GM18511 (cell line): ENCODE data around the gene ASTN2.

Source experiments
- ATAC-seq: cut with Tn5 transposase; IDR thresholded peaks from one replicate; pipeline ENCODE4 v1.9.1; 2021; ENCODE audit warnings: mild to moderate bottlenecking, moderate library complexity; ENCODE audit not compliant: unreplicated experiment

The ASTN2 gene

DNA sequence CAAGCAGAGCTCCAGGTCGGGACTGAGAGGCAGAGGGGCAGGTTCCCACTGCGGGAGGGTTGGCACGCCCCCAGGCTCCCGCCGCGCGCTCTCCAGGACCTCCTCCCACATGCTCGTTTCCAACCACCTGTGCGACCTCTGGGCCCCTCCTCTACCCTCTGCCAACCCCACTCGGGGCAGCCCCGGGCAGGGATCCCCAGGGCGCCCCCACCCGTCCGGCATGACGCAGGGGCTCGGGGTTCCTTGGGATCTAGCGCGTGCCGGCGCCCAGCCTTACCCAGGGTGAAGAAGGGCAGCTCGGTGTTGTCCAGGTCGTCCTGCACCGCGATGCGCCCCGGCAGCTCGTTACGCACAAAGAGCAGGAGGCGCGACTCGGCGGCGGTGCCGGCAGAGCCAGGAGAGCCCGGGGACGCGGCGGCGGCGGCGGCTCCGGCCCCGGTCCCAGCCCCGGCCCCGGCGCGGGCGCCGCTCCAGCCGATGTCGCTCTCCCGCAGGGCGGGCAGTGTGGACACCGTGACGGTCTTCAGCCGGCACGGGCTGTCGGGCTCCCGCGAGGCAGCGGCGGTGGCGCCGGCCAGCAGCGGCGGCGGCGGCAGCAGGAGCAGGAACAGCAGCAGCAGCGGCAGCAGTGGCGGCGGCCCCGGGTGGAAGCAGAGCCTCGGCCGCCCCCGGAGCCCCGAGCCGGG, 494 bp downstream of the ASTN2 start:
- ATAC-seq, result no peak

DNA sequence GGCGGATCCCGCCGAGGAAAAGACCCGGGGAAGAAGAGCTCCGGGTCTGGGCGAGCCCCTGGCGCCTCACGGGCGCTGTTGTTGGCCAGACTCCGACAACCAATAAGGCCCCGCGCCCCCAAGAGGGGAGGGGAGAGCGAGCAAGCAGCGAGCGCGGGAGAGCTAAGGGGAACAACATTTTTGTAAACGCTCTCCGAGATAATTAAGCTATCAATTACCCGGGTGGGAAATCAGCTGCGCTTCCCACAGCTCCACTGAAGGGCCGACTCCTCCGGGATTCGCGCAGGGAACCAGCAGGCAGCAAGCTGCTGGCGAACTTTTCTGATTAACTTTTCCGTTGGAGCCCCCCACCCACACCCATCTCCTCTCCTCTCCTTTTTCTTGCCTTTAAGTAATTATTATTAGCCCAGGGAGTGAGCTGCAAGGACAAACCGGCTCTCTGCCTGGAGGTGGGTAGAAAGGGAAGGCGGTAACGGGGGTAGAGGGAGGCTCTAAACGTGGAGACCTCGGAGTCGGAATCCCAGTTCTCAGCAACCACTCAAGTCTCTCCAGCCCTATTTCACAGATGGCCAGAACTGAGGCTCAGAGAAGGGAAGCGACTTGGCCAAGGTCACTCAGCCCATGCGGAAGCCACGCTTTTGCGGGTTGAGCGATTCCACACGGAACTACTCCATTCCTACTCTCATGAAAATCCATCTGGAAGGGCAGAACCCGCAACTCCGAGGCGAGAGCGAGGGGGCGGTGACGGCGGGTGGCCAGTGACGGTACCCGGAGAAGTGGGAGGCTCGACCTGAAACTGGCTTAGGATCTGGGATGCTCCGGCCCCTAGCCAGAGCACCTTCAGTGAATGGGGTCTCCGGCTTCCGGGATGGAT, 1.3 kb downstream of the ASTN2 start:
- ATAC-seq, result no peak

DNA sequence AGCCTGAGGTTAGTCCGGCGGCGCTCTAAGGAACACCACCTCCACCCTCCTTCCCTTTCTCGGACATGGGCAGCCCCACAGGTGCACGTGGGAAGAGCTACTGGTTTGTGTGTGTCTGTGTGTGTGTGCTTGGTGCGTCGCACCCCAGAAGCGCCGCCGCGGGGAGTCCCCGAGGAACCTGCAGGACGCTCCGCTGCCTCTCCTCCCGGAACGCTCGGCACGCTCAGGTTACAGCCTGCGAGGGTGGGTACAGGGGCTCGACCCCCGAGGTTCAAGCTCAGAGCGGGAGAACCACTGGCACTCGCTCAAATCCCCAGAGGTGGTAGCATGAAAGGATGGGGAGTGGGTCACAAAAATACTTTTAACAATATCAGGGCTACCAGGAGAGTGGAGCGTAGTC, 2.0 kb downstream of the ASTN2 start:
- no peak for ATAC-seq

DNA sequence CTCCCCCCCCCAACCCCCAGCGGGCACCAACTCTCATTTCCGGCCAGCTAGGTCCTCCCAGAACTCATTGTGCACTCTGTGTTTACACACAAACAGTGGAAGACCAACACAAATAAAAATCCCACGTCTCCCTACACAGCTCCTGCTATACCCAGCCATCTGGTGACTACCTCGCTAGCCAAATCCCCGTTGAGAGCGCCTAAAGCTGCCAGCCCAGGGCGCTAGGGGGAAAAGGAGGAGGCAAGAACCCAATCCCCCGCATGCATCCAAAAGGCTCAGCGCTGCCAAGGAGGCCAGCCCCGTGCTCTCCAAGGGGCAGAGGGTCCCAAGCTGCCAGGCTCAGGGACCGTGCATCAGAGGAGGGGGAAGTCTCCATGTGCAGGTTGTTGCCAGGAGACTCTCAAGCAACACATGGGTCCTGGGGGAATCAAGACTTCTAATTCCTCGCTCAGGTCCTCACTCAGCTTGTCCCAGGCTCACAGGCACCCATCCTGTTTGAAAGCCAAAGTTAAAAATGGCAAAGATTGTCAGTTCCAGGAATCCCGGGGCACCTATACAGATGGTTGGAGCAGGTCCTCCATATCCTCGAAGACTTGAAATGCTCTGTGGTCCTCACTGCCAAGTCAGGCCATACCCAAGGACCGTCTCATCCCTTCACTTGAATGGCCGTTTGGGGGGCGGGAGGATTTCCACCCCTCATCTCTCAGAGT, 2.7 kb downstream of the ASTN2 start:
- ATAC-seq, result no peak

DNA sequence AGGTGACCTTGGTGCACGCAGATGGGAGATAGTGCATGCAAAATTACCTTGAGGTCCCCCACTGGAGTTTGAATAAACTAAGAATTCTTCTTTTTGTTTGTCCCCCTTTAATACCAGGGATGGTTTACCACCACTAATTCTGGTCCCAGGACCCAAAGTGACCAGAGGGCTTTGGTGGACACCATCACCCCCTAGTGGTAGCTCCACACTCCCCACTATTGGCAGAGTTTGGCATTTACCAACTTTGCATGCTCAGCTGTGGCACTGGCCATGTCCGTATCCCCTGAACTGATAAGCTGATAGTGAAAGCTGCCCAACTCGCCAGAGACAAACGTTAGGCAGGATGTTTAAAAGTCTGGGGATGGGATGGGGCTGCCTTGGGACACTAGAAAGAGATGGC, 3.3 kb downstream of the ASTN2 start:
- no peak for ATAC-seq

DNA sequence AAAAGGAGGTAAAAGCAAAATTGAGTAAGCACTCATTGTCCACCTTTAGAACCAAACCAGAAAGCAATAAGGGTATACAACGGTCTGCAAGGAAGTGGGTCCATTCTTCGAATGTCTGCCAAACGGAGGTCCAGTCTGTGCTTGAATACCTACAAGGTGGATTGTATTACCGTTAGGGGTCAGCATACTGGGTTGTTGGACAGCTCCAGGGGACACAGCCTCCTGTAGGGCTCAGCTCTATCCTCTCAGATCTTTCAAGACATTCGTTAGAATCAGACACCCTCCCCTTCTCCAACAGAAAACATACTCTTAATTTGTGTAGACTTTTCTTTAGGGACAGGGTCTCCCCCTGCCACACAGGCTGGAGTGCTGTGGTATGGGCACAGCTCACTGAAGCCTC, 5.5 kb downstream of the ASTN2 start:
- no peak for ATAC-seq

DNA sequence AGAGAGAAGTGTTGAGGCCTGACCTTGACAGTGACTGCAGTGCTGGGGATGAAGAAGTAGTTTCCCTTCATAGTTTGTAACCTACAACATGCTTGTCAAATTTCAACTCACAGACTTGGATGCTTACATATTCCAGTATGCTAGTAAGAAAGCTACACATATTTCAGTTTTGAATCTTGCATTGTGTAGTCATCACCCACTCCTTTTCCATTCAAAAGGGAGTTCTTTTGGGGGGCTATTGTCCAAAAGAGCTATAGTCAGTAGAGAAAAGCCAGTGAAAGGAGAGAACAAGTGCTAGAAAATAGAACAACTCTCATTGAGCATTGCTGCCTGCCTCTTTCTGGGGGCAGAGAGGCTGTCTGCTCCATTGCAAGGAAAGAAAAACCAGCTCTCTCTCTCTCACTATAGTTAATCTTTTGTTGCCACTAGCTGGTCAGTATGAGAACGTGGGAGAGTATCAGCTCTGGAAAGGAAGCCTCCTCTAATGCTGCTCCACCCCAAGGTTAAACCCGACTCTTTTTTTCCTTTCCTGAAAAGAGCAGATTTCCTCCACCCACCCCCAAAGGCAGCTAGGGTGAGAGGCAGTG, 7.3 kb downstream of the ASTN2 start:
- no peak for ATAC-seq

DNA sequence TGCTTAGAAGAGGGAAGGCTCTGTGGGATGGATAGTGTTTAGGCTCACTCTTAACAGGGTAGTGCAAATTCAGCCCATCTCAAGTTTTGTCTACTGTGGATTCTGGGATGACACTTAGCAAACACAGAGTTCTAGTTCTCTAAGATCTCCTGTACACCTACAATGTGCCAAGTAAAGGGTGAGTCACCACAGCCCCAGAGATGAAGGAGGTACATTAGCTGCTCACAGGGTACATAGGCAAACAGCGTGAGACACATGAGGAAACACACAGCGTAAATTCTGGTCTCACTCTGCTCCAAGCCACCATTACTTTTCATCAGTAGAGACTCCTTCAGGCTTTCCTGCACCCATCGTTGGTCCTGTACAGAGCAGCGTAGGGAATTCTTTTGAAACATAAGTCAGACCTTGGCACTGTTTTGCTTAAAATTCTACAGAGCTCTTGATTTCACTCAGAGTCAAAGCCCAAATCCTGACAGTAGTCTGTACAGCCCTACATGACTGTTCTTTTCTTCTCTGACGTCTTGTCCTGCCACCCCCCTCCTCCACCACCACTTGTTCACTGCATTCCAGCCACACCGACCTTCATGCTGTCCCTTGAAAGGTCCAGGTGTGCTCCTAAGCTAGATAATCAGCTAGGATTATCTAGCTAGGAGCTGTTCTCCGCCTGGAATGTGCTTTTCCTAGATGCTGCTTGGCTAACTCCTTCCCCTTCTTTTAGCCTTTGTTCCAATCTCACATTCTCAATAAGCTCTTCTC, 8.7 kb downstream of the ASTN2 start:
- no peak for ATAC-seq

DNA sequence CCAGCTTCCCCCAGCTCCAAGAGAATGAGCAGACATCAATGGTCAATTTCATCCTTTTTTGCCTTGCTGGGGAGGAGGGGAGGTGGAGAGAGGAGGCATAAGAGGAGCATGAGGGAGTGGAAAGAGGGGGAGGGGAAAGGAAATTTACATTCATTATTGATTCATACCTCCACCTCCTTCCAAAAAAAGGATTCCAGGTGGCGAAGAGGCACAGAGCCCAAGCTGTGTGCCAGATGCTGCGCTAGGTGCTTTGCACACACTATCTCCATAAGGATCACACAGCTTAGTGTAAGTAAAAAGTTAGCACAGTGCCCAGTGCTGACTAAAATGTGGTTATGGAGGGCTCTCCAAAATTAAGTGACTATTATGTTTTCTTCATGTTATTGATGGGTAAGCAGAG, 11.0 kb downstream of the ASTN2 start:
- ATAC-seq, result no peak

DNA sequence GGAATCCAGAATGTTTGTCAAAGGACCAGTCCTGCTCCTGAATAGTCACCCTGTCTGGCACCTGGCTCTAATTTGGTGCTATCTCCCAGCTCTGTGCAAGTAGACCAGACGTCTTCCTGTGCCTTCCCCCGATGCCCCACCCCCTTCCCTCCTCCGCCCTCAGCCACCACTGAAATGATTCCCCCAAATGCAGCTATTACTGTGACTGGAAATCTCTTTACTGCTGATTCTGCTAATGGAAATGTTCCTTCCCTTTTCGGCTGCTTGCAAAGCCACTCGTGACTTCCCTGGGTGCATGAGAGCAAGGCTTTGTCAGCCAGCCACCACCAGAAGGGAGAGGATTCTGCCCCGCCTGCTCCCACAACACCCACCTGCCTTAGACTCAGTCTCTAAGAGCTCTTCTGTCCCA, 11.4 kb downstream of the ASTN2 start:
- no peak for ATAC-seq

DNA sequence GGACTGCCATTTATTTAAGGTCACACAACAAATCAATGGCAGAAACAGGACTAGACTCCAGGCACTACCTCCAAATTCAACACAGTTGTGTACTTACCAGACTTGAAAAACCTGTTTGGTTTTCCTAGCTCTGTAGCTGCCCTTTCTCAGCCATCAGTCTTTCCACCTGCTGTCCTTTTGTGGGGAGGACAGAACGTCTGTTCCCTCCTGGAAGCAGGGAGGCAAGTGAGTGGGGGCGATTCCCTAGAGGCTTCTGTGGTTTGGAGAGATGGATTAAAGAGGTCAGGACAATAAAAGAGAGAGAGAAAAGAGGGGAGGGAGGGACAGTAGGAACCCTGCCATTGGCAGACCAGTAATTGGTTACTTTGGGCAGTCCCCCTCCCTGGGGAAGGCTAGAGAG, 14.7 kb downstream of the ASTN2 start:
- ATAC-seq, result no peak

DNA sequence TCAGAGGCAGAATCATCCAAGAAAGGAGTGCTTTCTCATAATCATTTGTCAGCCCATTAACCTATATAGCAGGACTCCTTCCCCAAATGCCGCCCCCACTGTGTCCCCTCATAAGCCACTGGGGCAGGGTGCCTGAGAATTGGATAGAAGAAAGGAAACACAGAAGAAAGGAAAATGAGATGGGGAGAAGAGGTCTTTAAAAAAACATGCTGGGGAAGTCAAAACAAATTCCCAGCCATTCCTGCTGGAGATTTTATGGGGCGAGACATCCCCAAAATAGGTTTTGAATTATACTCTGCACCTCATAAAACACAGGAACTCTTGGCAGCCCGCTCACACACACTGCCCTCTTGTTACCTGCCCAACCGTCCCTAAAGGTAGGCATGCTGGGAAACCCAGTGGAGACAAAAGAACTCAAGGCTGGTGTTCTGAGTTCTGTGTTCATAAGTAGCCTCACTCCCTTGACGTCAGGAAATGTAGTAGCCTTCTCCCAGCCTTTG, 19.7 kb downstream of the ASTN2 start:
- no peak for ATAC-seq

DNA sequence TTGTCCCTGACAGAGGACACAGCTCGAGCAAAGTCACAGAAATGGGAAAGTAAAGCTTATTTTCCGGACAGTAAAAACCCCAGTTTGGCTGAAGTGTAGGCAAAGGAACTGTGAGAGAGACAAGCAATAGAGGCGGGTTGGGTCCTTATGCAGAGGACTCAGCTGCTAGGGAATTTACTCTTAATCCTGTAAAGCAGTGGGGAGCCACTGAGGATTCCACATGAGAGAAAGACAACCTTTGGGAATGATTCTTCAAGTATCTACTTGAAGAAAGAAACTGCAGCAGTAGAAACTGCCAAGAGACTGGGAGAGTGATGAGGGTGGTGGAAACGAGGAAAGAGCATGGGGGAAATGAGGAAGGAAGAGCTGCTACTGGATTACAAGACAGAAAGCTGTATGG, 20.2 kb downstream of the ASTN2 start:
- ATAC-seq, result no peak

DNA sequence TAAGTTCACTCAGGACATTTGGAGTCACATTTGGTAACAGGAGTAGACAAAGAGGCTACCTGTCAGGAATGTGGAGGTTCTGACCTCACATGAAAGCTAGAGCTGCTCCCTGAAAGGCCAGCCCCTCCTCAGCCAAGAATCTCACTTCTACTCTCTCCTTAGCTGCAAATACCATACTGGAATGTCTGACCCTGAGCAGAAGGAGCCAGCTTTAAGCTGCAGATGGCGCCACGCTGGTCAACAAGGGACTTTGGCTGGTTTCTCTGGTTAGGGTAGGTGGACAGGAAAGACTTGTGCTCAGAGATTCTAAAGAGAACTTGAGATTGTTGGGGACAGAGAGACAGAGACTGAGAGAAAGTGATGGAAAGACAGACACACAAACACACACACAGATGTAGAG, 21.9 kb downstream of the ASTN2 start:
- ATAC-seq, result no peak

DNA sequence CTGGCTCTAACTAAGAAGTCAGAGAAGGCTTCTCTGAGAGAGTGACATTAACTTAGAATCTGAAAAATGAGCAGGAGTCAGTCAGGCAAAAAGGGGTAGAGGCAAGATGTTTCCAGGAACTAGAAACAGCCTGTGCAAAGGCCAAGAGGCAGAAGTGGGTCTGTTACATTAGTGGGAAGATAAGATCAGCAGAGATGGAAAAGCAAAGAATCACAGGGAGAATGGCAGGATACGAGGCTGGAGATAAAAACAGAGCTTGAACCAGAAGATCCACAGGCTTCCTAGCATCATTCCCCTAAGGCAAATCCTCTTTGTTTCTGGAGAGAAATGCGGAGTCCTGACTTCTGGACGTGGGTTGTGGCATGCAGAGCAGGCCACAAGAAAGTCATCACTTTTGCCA, 27.4 kb downstream of the ASTN2 start:
- no peak for ATAC-seq

DNA sequence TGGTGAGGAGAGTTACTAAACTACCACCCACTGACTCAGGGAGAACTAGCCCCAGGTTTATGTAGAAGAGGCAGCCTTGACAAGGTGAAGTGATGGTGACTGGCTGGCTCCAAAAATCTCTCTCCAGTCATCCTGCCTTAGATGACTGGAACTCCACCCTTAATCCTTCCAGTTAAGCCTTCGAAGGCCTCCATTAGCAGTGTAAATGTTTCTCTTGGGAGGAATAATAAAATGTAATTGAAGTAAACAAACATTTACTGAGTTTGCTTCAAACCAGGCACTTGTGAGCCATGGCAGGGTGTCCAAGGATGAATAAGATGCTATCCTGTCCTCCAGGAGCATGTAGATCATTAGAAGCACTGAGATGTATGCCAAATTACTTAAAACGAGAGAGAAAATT, 35.5 kb downstream of the ASTN2 start:
- no peak for ATAC-seq

DNA sequence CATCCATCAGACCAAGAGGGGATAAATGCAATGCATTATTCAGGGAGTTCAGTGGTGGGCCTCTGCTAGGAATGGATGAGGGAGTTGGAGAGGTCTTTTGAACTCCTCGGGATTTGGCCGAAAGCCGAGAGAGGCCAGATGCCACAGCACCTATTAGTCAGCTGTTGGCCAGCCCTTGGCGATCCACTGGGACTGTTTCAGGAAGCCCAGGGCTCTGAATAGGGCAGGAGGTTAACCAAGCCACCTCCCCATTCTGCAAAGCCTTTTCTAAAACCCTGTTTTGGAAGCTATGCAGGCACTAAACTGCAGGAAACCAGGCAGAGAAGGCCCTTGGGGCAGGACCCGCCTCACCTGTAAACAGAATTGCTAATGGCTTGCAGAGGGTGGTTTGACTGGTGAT, 37.8 kb downstream of the ASTN2 start:
- no peak for ATAC-seq

DNA sequence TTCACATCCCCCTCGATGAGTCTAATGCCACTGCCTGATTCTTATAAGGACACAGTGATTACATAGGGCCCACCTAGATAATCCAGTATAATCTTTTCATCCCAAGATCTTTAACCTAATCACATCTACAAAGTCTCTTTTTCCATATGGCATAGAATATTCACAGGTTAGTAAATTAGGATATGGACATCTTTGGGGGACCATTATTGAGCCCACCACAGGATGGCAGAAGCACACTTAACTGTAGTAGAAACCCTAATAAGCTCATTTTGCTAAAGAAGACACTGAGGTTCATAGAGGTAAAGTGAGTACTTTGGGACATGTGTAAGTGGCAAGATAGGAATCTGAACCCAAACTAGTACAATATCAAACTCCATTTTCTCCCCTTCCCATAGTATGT, 38.9 kb downstream of the ASTN2 start:
- no peak for ATAC-seq

DNA sequence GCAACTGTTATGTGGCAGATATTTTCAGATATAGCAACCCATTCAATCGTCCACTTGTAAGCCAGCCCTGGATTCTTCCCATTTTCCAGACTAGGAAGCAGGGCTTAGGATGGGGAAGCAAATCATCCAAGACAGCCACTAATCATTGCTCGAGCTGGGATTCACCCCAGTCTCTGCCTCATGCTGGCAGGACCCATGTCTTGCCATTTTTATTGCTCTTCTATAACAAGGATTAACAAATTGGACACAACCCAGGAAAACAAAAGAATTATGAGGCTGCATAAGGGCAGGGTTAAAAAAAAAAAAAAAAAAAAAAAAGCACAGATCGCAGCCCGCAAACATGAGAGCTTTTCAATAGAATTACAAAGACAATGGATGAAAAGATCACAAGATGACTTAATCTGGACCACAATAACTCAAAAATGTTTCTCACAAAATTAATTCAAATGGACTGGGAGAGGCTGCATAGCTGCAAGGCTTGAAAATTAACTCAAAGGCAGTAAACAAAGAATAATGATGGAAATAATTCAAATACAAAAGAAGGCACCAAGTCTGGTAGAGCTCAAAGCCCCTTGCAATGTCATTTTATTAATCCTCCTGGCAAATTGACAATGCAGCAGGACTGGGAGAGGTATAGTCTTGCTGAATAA, 40.7 kb downstream of the ASTN2 start:
- no peak for ATAC-seq

DNA sequence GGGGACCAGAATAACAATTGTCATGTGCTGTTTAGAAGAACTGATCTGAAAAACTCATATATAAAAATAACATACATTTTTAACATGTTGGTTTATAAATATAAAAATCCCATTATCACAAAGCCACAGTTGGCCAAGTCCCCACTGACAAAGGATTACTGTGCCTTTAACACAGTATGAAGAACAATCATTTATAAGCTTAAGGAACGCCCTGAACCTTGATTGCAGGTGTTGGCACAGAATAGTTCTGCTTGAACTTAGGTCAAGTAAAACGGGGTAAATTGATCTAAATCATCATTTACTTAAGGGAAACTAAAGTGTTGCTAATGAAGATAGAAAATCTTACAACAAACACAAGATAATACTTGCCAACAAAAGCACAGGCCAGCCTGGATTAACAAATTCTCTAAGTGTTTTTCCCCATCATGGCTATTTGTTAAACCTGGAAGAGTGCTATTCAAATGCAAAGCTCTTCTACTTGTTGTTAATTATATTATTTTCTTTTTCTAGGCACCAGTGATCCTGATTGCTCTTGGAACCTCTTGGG, 46.1 kb downstream of the ASTN2 start:
- no peak for ATAC-seq
